H9 (cell line): ENCODE results near the gene MR1. TPM values are rescaled to one million over a fixed set of nuclear protein-coding genes. Genes with fewer than 3 reads are reported as not detected.

ENCODE experiments used
- DNase-seq: peaks from one replicate; pipeline ENCODE4 v3.0.0-alpha.2; 2017
- H2AFZ ChIP-seq: one replicate; pipeline ENCODE4 v1.6.1; 2013; ENCODE audit warnings: mild to moderate bottlenecking, low read length, control low read depth, moderate library complexity
- H2AK5ac ChIP-seq: 2 replicates; pipeline ENCODE4 v1.6.1; 2013; ENCODE audit warnings: low read length, control low read depth, mixed read lengths; ENCODE audit not compliant: insufficient read length
- H2BK120ac ChIP-seq: one replicate; pipeline ENCODE4 v1.6.1; 2013; ENCODE audit warnings: low read depth, mild to moderate bottlenecking, low read length, control low read depth, inconsistent platforms; ENCODE audit not compliant: poor library complexity, severe bottlenecking
- H2BK12ac ChIP-seq: 2 replicates; pipeline ENCODE4 v1.6.1; 2013; ENCODE audit warnings: low read length, control low read depth, mixed read lengths, low read depth; ENCODE audit not compliant: insufficient read length
- H2BK15ac ChIP-seq: 2 replicates; pipeline ENCODE4 v1.6.1; 2013; ENCODE audit warnings: low read depth, low read length, control low read depth
- H2BK20ac ChIP-seq: one replicate; pipeline ENCODE4 v1.6.1; 2013; ENCODE audit warnings: low read depth, mild to moderate bottlenecking, low read length, control low read depth, inconsistent platforms; ENCODE audit not compliant: poor library complexity, severe bottlenecking
- H2BK5ac ChIP-seq: 2 replicates; pipeline ENCODE4 v1.6.1; 2013; ENCODE audit warnings: low read length, control low read depth, mixed read lengths; ENCODE audit not compliant: insufficient read length
- H3K14ac ChIP-seq: 2 replicates; pipeline ENCODE4 v1.6.1; 2013; ENCODE audit warnings: low read length, control low read depth; ENCODE audit not compliant: insufficient read depth
- H3K18ac ChIP-seq: 2 replicates; pipeline ENCODE4 v1.6.1; 2013; ENCODE audit warnings: low read depth, mild to moderate bottlenecking, mixed read lengths, low read length, control low read depth; ENCODE audit not compliant: insufficient read length
- H3K23ac ChIP-seq: 2 replicates; pipeline ENCODE4 v1.6.1; 2013; ENCODE audit warnings: low read length, control low read depth, mixed read lengths, low read depth; ENCODE audit not compliant: insufficient read length
- H3K23me2 ChIP-seq: 2 replicates; pipeline ENCODE4 v1.6.1; 2013; ENCODE audit warnings: low read depth, mild to moderate bottlenecking, mixed read lengths, low read length, control low read depth; ENCODE audit not compliant: insufficient read length, poor library complexity, severe bottlenecking
- H3K27ac ChIP-seq: 2 replicates; pipeline ENCODE4 v1.5.1; 2013; ENCODE audit warnings: low read length, control low read depth, mixed read lengths, low read depth; ENCODE audit not compliant: insufficient read length
- H3K27me3 ChIP-seq: 2 replicates; pipeline ENCODE4 v1.6.1; 2013; ENCODE audit warnings: low read length, control low read depth, inconsistent platforms; ENCODE audit not compliant: insufficient read depth
- H3K4ac ChIP-seq: 2 replicates; pipeline ENCODE4 v1.6.1; 2013; ENCODE audit warnings: low read depth, mild to moderate bottlenecking, control low read depth, inconsistent platforms, low read length, moderate library complexity
- H3K4me1 ChIP-seq: 2 replicates; pipeline ENCODE4 v1.6.1; 2013; ENCODE audit warnings: low read length, control low read depth, inconsistent platforms; ENCODE audit not compliant: insufficient read depth
- H3K4me2 ChIP-seq: 2 replicates; pipeline ENCODE4 v1.6.1; 2013; ENCODE audit warnings: low read length, control low read depth, mixed read lengths; ENCODE audit not compliant: insufficient read length, insufficient read depth
- H3K56ac ChIP-seq: 2 replicates; pipeline ENCODE4 v1.6.1; 2013; ENCODE audit warnings: low read depth, mild to moderate bottlenecking, mixed read lengths, low read length, control low read depth; ENCODE audit not compliant: insufficient read length
- H3K79me1 ChIP-seq: 2 replicates; pipeline ENCODE4 v1.6.1; 2013; ENCODE audit warnings: low read depth, mild to moderate bottlenecking, moderate library complexity, low read length, control low read depth, inconsistent platforms; ENCODE audit not compliant: insufficient read depth, poor library complexity, severe bottlenecking
- H3K79me2 ChIP-seq: 2 replicates; pipeline ENCODE4 v1.6.1; 2013; ENCODE audit warnings: low read length, control low read depth, inconsistent platforms; ENCODE audit not compliant: insufficient read depth
- H3K9ac ChIP-seq: 2 replicates; pipeline ENCODE4 v1.6.1; 2013; ENCODE audit warnings: low read length, control low read depth, mixed read lengths; ENCODE audit not compliant: insufficient read length; ENCODE audit errors: extremely low read depth
- H3K9me3 ChIP-seq: one replicate; pipeline ENCODE4 v1.6.1; 2013; ENCODE audit warnings: low read depth, low read length, inconsistent platforms; ENCODE audit not compliant: control insufficient read depth
- H3T11ph ChIP-seq: one replicate; pipeline ENCODE4 v1.6.1; 2013; ENCODE audit warnings: mild to moderate bottlenecking, low read length, control low read depth, inconsistent platforms
- H4K20me1 ChIP-seq: one replicate; pipeline ENCODE4 v1.6.1; 2013; ENCODE audit not compliant: control insufficient read depth, insufficient read length, insufficient read depth
- H4K5ac ChIP-seq: 2 replicates; pipeline ENCODE4 v1.6.1; 2013; ENCODE audit warnings: low read depth, mild to moderate bottlenecking, mixed read lengths, low read length, control low read depth; ENCODE audit not compliant: insufficient read length
- H4K8ac ChIP-seq: replicated peaks from 2 replicates; pipeline ENCODE4 v1.6.1; 2013; ENCODE audit warnings: low read length, control low read depth, mixed read lengths, low read depth; ENCODE audit not compliant: insufficient read length
- H4K91ac ChIP-seq: 2 replicates; pipeline ENCODE4 v1.6.1; 2013; ENCODE audit warnings: low read depth, mild to moderate bottlenecking, moderate library complexity, mixed read lengths, low read length, control low read depth; ENCODE audit not compliant: insufficient read length
- H3K27ac Mint-ChIP-seq, 3 experiments: 2 replicates in 2 of 3; 3 replicates in 1 of 3; pipeline ENCODE4 v1.8.0; 2020 to 2021; ENCODE audit warnings: mixed read lengths in 3 of 3, mild to moderate bottlenecking in 1 of 3, moderate library complexity in 1 of 3
- H3K27me3 Mint-ChIP-seq: 2 replicates; pipeline ENCODE4 v1.8.0; 2021; ENCODE audit warnings: low read depth, mild to moderate bottlenecking, moderate library complexity, mixed read lengths
- H3K36me3 Mint-ChIP-seq, 3 experiments: 2 replicates in 2 of 3; 3 replicates in 1 of 3; pipeline ENCODE4 v1.8.0; 2020 to 2021; ENCODE audit warnings: low read depth in 3 of 3, mixed read lengths in 3 of 3; ENCODE audit not compliant: insufficient read depth in 1 of 3
- H3K4me1 Mint-ChIP-seq, 2 experiments: 2 replicates each; pipeline ENCODE4 v1.8.0; 2020; ENCODE audit warnings: mixed read lengths in 2 of 2
- H3K4me3 Mint-ChIP-seq, 2 experiments: 2 replicates in 1 of 2; 3 replicates in 1 of 2; pipeline ENCODE4 v1.8.0; 2020 to 2021; ENCODE audit warnings: mild to moderate bottlenecking in 2 of 2, mixed read lengths in 2 of 2, moderate library complexity in 1 of 2
- H3K9me3 Mint-ChIP-seq, 2 experiments: 2 replicates in 1 of 2; 3 replicates in 1 of 2; pipeline ENCODE4 v1.8.0; 2020; ENCODE audit warnings: mild to moderate bottlenecking in 2 of 2, mixed read lengths in 2 of 2, moderate library complexity in 1 of 2
- WGBS: extraction: QIAGEN DNeasy Blood & Tissue Kit; methylation state at CpG from one replicate; pipeline ENCODE4 v1.1.7; 2013; ENCODE audit warnings: missing lambda C conversion rate, low lambda C conversion rate, mixed read lengths; ENCODE audit not compliant: insufficient read length; ENCODE audit errors: extremely low coverage; 5-methylcytosine and 5-hydroxymethylcytosine counted together
- total RNA-seq: library from RNA; stranded (reverse); gene quantifications from 2 replicates; pipeline ENCODE4 v1.2.1, GENCODE V29; 2021
- TF ChIP-seq, protein P1 (sequence below): fragments of 200-600 bp; sonication (generic); conservative IDR thresholded peaks from 3 replicates; pipeline ENCODE4 v1.8.0; 2021; ENCODE audit warnings: antibody characterized with exemption, mild to moderate bottlenecking

MR1 gene
- total RNA-seq, 1 experiment from 2014 or later = 0.02 TPM

GRCh38 chr1:181095260-181095659, 61.5 kb downstream of the MR1 start:
- no peak overlapping the region for H3K23ac ChIP-seq
- H3K23me2 ChIP-seq = peaks cover 2% of the 10 kb centered on the region
- H2BK120ac ChIP-seq = no peak overlapping the region
- H2AK5ac ChIP-seq = no peak overlapping the region
- H4K20me1 ChIP-seq = no peaks in the 10 kb centered on the region
- H2BK20ac ChIP-seq = no peak overlapping the region
- H4K5ac ChIP-seq = no peak overlapping the region
- WGBS = no CpG with 5 or more reads among the region's 8 CpGs
- Mint-ChIP-seq H3K27ac (no peak overlapping the region), H3K4me3 (no peak overlapping the region; a peak in 1 of 5 replicates), H3K9me3 (no peaks in the 10 kb centered on the region; a peak in 1 of 5 replicates), H3K4me1 (peaks cover 71 to 75% of the 10 kb centered on the region in 2 experiments), H3K36me3 (peaks cover 4 to 12% (median 8%) of the 10 kb centered on the region in 3 experiments; a peak in 4 of 7 replicates), H3K27me3 (peaks cover 47% of the 10 kb centered on the region)
- H3K4ac ChIP-seq = no peak overlapping the region
- DNase-seq = no peak
- no peaks in the 10 kb centered on the region for H3K79me2 ChIP-seq
- H3K4me1 ChIP-seq = peaks cover 18% of the 10 kb centered on the region; the same call in 1 of the 2 replicates
- H3K79me1 ChIP-seq = no peaks in the 10 kb centered on the region
- no peak overlapping the region for H2BK12ac ChIP-seq
- no peak overlapping the region for H3K4me2 ChIP-seq
- no peak overlapping the region for H3K56ac ChIP-seq
- H2AFZ ChIP-seq = no peak overlapping the region
- TF ChIP-seq, protein P1, sequence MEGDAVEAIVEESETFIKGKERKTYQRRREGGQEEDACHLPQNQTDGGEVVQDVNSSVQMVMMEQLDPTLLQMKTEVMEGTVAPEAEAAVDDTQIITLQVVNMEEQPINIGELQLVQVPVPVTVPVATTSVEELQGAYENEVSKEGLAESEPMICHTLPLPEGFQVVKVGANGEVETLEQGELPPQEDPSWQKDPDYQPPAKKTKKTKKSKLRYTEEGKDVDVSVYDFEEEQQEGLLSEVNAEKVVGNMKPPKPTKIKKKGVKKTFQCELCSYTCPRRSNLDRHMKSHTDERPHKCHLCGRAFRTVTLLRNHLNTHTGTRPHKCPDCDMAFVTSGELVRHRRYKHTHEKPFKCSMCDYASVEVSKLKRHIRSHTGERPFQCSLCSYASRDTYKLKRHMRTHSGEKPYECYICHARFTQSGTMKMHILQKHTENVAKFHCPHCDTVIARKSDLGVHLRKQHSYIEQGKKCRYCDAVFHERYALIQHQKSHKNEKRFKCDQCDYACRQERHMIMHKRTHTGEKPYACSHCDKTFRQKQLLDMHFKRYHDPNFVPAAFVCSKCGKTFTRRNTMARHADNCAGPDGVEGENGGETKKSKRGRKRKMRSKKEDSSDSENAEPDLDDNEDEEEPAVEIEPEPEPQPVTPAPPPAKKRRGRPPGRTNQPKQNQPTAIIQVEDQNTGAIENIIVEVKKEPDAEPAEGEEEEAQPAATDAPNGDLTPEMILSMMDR = no peak
- H3K14ac ChIP-seq = no peak overlapping the region
- no peak overlapping the region for H2BK5ac ChIP-seq
- no peak overlapping the region for H4K91ac ChIP-seq
- H4K8ac ChIP-seq = no peak overlapping the region
- H3K27ac ChIP-seq = no peak overlapping the region
- no peak overlapping the region for H3T11ph ChIP-seq
- H3K27me3 ChIP-seq = peaks cover 3% of the 10 kb centered on the region; the same call in 1 of the 2 replicates
- no peak overlapping the region for H2BK15ac ChIP-seq
- H3K9me3 ChIP-seq = no peaks in the 10 kb centered on the region
- H3K18ac ChIP-seq = no peak overlapping the region
- no peak overlapping the region for H3K9ac ChIP-seq
